ENCODE results near the gene ANKH. TPM values are rescaled to one million over a fixed set of nuclear protein-coding genes. Genes with fewer than 3 reads are reported as not detected.
A peak's percentile ranks its signal among the peaks of the same experiment; 100 is the strongest.

The ANKH gene
- total and polyA plus RNA-seq, 2 of the 13 experiments (the other 11 are each of a cell fraction or from before 2014, with no cell fraction given) = 25.0 to 36.0 TPM

- in situ Hi-C loops (cut with HindIII; ENCODE audit: extremely low pct_ligation_motif_present, low pct_unique_long_range_greater_than_20kb) = no loop called here
- no peak overlapping the region for H2AFZ ChIP-seq (ENCODE audit: low read length)
- ChIA-PET CTCF (ENCODE audit: low intra/inter-chr PET ratio, low total read pairs) (no interaction called here), POLR2A (interaction anchor here (1.5 kb wide), 1 partner anchor 18 kb away, joined by 6 read pairs; no protein-coding TSS in a partner anchor)
- H3K79me2 ChIP-seq (ENCODE audit: insufficient read depth, low read length) = no peaks in the 10 kb centered on the region
- H3K9ac ChIP-seq (ENCODE audit: insufficient read depth, low read depth, low read length) = no peak overlapping the region
- peaks cover 26% of the 10 kb centered on the region for H3K4me1 ChIP-seq (ENCODE audit: insufficient read depth, low read length)
- no peak overlapping the region for H3K27ac ChIP-seq (ENCODE audit: extremely low read length, insufficient read depth, low read length)
- DNase-seq (ENCODE audit: low spot score) = no peak
- no peak for FAIRE-seq
- no peak overlapping the region for H3K4me2 ChIP-seq (ENCODE audit: low read depth, low read length)
- ATAC-seq = no peak
- H3K9me3 ChIP-seq (ENCODE audit: low read length) = no peaks in the 10 kb centered on the region
- WGBS (ENCODE audit: low lambda C conversion rate) = 96% methylated on average over 9 of the region's 14 CpGs
- no TSS peak for BruUV-seq (replicated peaks)
- TF ChIP-seq ZNF775 (CRISPR knock-in tag; IDR thresholded peaks at IDR 0.05; ENCODE audit: borderline replicate concordance) (no peak), SMARCE1 (IDR thresholded peaks at IDR 0.05; ENCODE audit: borderline replicate concordance) (no peak), CEBPG (CRISPR knock-in tag; IDR thresholded peaks at IDR 0.05) (no peak), GTF3A (CRISPR knock-in tag; conservative IDR thresholded peaks at IDR 0.05) (no peak), PCBP1 (IDR thresholded peaks at IDR 0.05; ENCODE audit: borderline replicate concordance, low read depth, low read length) (no peak)
- no peaks in the 10 kb centered on the region for H3K27me3 ChIP-seq (ENCODE audit: control insufficient read depth in 1 of 2, insufficient read depth in 2 of 2, low read length in 2 of 2)
- intact Hi-C loops (cut with micrococcal nuclease; ENCODE audit: unreplicated experiment) = no loop called here
- H3K36me3 ChIP-seq (replicated peaks in 1 of 2; ENCODE audit: control insufficient read depth in 1 of 2, insufficient read depth in 2 of 2, low read length in 2 of 2) = peaks cover 9 to 30% of the 10 kb centered on the region in 2 experiments; a peak in 3 of 5 replicates
- H4K20me1 ChIP-seq (ENCODE audit: insufficient read depth, low read length) = no peaks in the 10 kb centered on the region
- H3K4me3 ChIP-seq (replicated peaks in 1 of 3; ENCODE audit: insufficient read depth in 1 of 3, low read depth in 2 of 3, low read length in 3 of 3) = no peak overlapping the region
These were observed 125.8 kb downstream of the ANKH start for GRCh38 chr5:14745753-14746152.

GRCh38 chr5:14745188-14745563 is 126.4 kb downstream of the ANKH start:
- BruUV-seq (replicated peaks) = no TSS peak
- WGBS (ENCODE audit: low lambda C conversion rate) = 94% methylated on average over 5 of the region's 5 CpGs
- in situ Hi-C loops (cut with HindIII; ENCODE audit: extremely low pct_ligation_motif_present, low pct_unique_long_range_greater_than_20kb) = no loop called here

More at GRCh38 chr5:14745188-14745563, 126.4 kb downstream of the ANKH start:
- Histone ChIP-seq H4K20me1 (ENCODE audit: insufficient read depth, low read length) (no peaks in the 10 kb centered on the region), H3K36me3 (replicated peaks in 1 of 2; ENCODE audit: control insufficient read depth in 1 of 2, insufficient read depth in 2 of 2, low read length in 2 of 2) (peaks cover 6 to 31% of the 10 kb centered on the region in 2 experiments; a peak in 3 of 5 replicates), H3K9me3 (ENCODE audit: low read length) (no peaks in the 10 kb centered on the region), H3K4me1 (ENCODE audit: insufficient read depth, low read length) (peaks cover 26% of the 10 kb centered on the region), H3K4me3 (replicated peaks in 1 of 3; ENCODE audit: insufficient read depth in 1 of 3, low read depth in 2 of 3, low read length in 3 of 3) (no peak overlapping the region), H3K27ac (ENCODE audit: extremely low read length, insufficient read depth, low read length) (peak overlapping the region; percentile 62), H3K9ac (ENCODE audit: insufficient read depth, low read depth, low read length) (no peak overlapping the region), H2AFZ (ENCODE audit: low read length) (no peak overlapping the region), H3K4me2 (ENCODE audit: low read depth, low read length) (no peak overlapping the region), H3K27me3 (ENCODE audit: control insufficient read depth in 1 of 2, insufficient read depth in 2 of 2, low read length in 2 of 2) (no peaks in the 10 kb centered on the region), H3K79me2 (ENCODE audit: insufficient read depth, low read length) (no peaks in the 10 kb centered on the region)
- DNase-seq (ENCODE audit: low spot score) = no peak
- TF ChIP-seq ZMYM3 (CRISPR knock-in tag; IDR thresholded peaks at IDR 0.05) = no peak
- ChIA-PET CTCF (ENCODE audit: low intra/inter-chr PET ratio, low total read pairs) (no interaction called here), POLR2A (interaction anchor here (1.5 kb wide), 1 partner anchor 17 kb away, joined by 6 read pairs; no protein-coding TSS in a partner anchor)
- ATAC-seq = peak; percentile 13; the same call in 2 of the 3 replicates
- intact Hi-C loops (cut with micrococcal nuclease; ENCODE audit: unreplicated experiment) = no loop called here
- FAIRE-seq = no peak
